Activated naive CD8-positive, alpha-beta T cell treated with anti-CD3 and anti-CD28 coated beads, Interleukin-2, amount 10 ng/mL, durations not matched to agents 7 days and 5 days (primary cell): ENCODE results near the gene PHKA2. TPM values are rescaled to one million over a fixed set of nuclear protein-coding genes. Genes with fewer than 3 reads are reported as not detected.
"Not testable (repeated sequence)": the region's sequence is repeated elsewhere in the genome, so short reads cannot be mapped to it uniquely, and the experiment has no call there.

Experiments used
- ATAC-seq: fragments of 150-1000 bp; cut with Tn5 transposase; one replicate; pipeline ENCODE4 v1.10.0; 2021; ENCODE audit warnings: low read depth, moderate library complexity
- POLR2A ChIA-PET: fragments of 350-600 bp; sonication (Branson Sonifier 250); formaldehyde crosslinking; loops from one replicate; lab custom pipeline; 2021; ENCODE audit warnings: antibody characterized with exemption; lab: Charles Lee
- DNase-seq: peaks from one replicate; pipeline ENCODE4 v3.0.0; 2021
- H3K27ac Mint-ChIP-seq: one replicate; pipeline ENCODE4 v1.8.0; 2022; ENCODE audit warnings: mild to moderate bottlenecking, mixed read lengths
- H3K27me3 Mint-ChIP-seq: one replicate; pipeline ENCODE4 v1.8.0; 2022; ENCODE audit warnings: mild to moderate bottlenecking, moderate library complexity, mixed read lengths
- H3K36me3 Mint-ChIP-seq: one replicate; pipeline ENCODE4 v1.8.0; 2021; ENCODE audit warnings: mild to moderate bottlenecking, mixed read lengths
- H3K4me1 Mint-ChIP-seq: one replicate; pipeline ENCODE4 v1.8.0; 2021; ENCODE audit warnings: mixed read lengths
- H3K4me3 Mint-ChIP-seq: one replicate; pipeline ENCODE4 v1.8.0; 2022; ENCODE audit warnings: mild to moderate bottlenecking, moderate library complexity, mixed read lengths
- H3K9me3 Mint-ChIP-seq: one replicate; pipeline ENCODE4 v1.8.0; 2021; ENCODE audit warnings: mixed read lengths
- total RNA-seq, 2 experiments: library from RNA; stranded (reverse); gene quantifications; one replicate each; pipeline ENCODE4 v1.2.3, GENCODE V29; 2021

PHKA2 gene, protein sequence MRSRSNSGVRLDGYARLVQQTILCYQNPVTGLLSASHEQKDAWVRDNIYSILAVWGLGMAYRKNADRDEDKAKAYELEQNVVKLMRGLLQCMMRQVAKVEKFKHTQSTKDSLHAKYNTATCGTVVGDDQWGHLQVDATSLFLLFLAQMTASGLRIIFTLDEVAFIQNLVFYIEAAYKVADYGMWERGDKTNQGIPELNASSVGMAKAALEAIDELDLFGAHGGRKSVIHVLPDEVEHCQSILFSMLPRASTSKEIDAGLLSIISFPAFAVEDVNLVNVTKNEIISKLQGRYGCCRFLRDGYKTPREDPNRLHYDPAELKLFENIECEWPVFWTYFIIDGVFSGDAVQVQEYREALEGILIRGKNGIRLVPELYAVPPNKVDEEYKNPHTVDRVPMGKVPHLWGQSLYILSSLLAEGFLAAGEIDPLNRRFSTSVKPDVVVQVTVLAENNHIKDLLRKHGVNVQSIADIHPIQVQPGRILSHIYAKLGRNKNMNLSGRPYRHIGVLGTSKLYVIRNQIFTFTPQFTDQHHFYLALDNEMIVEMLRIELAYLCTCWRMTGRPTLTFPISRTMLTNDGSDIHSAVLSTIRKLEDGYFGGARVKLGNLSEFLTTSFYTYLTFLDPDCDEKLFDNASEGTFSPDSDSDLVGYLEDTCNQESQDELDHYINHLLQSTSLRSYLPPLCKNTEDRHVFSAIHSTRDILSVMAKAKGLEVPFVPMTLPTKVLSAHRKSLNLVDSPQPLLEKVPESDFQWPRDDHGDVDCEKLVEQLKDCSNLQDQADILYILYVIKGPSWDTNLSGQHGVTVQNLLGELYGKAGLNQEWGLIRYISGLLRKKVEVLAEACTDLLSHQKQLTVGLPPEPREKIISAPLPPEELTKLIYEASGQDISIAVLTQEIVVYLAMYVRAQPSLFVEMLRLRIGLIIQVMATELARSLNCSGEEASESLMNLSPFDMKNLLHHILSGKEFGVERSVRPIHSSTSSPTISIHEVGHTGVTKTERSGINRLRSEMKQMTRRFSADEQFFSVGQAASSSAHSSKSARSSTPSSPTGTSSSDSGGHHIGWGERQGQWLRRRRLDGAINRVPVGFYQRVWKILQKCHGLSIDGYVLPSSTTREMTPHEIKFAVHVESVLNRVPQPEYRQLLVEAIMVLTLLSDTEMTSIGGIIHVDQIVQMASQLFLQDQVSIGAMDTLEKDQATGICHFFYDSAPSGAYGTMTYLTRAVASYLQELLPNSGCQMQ
- total RNA-seq: 10 to 100 TPM; 31.0 to 32.7 TPM

- Mint-ChIP-seq H3K36me3 (no peaks in the 10 kb centered on the region), H3K9me3 (no peaks in the 10 kb centered on the region), H3K4me1 (peaks cover 10% of the 10 kb centered on the region), H3K27me3 (no peaks in the 10 kb centered on the region), H3K4me3 (peak within 1 kb of the TSS; percentile 93), H3K27ac (peak within 1 kb of the TSS; percentile 90)
- DNase-seq (peak; percentile 73), ATAC-seq (peak; percentile 46)
- POLR2A ChIA-PET: no interaction called here
Observed at GRCh38 chrX:18983666-18984380, at the start of gene PHKA2. TSS of gene PHKA2 (minus strand) at chrX:18984114. CDS start at chrX:18983932, 182 bp downstream.

DNA sequence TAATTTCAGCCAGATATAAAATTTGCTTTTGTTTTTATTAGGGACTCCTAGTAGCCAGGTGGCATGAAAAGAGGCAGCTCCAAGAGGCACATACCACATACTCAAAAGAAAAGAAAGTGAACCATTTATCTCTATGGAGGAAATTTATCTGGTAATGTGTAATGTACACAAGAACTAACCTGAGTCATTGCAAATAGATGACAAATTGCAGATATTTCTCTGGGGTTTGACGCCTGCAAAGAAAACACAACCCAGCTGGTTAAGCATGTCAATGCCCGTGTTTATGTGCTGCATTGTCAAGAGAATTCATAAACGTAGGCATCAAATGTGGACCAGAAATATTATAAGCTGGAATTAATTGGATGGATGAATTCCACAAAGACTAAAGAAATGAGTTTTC, 46.9 kb upstream of the PHKA2 start:
- Mint-ChIP-seq H3K27me3 (no peaks in the 10 kb centered on the region), H3K27ac (no peak overlapping the region), H3K36me3 (no peaks in the 10 kb centered on the region), H3K9me3 (peaks cover 1% of the 10 kb centered on the region), H3K4me3 (no peak overlapping the region), H3K4me1 (no peaks in the 10 kb centered on the region)
- ATAC-seq (no peak), DNase-seq (no peak)
- POLR2A ChIA-PET: no interaction called here

DNA sequence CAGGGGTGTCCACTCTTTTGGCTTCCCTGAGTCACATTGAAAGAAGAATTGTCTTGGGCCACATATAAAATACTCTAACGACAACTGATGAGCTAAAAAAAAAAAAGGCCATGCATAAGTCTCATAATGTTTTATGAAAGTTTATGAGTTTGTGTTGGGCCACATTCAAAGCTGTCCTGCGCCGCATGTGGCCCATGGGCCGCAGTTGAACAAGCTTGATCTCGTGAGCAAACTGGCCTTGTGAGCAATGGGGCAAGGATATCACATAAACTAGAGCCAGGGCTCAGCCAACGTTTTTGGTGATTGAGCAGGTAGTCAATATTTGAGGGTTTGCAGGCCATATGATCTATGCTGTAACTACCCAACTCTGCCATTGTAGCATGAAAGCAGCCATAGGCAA, 44.6 kb upstream of the PHKA2 start:
- Mint-ChIP-seq H3K4me3 (no peak overlapping the region), H3K4me1 (no peaks in the 10 kb centered on the region), H3K27me3 (no peaks in the 10 kb centered on the region), H3K9me3 (peaks cover 1% of the 10 kb centered on the region), H3K27ac (no peak overlapping the region), H3K36me3 (no peaks in the 10 kb centered on the region)
- ATAC-seq (no peak), DNase-seq (no peak)
- POLR2A ChIA-PET: no interaction called here

DNA sequence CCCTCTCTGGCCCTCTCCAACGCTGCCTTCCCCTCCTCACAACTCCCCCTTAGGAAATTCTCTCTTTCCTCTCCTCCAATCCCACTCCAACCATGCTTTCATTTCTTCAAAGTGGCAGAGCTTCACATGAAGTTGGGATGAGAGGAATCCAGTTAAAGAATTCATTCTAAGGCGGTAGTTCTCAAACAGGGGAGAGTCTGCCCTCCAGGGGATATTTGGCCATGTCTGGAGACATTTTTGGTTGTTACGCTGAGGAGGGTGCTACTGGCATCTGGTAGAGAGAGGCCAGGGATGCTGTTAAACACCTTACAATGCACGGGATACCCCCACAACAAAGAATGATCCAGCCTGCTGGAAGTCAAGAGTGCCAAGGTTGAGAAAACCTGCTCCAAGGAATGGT, 40.5 kb upstream of the PHKA2 start:
- Mint-ChIP-seq H3K27me3 (peaks cover 2% of the 10 kb centered on the region), H3K4me3 (no peak overlapping the region), H3K27ac (no peak overlapping the region), H3K4me1 (no peaks in the 10 kb centered on the region), H3K36me3 (no peaks in the 10 kb centered on the region), H3K9me3 (no peaks in the 10 kb centered on the region)
- ATAC-seq: no peak
- DNase-seq: no peak
- POLR2A ChIA-PET: no interaction called here

GRCh38 chrX:19019996-19020395, 36.1 kb upstream of the PHKA2 start:
- Mint-ChIP-seq H3K27ac (no peak overlapping the region), H3K4me3 (no peak overlapping the region), H3K27me3 (peaks cover 2% of the 10 kb centered on the region), H3K9me3 (no peaks in the 10 kb centered on the region), H3K36me3 (no peaks in the 10 kb centered on the region), H3K4me1 (no peaks in the 10 kb centered on the region)
- DNase-seq: no peak
- no peak for ATAC-seq
- POLR2A ChIA-PET: no interaction called here

DNA sequence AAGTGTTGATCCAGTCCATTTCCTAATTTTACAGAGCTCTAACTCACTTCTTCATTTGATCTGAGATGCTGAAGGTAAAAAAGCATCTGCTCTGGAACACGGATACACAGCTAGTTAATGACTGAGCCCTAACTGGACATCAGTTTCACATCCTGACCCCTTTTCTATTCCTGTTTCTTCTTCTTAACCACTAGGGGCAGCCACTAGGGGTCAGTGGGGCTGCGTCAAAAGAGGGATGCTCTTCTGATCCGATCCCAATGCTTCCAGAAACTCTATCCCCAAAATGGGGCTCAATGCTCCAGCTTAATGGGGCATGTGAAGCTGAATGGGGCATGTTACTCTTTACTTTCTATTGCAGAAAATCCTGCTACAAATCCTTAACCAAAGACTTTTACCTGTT, 33.4 kb upstream of the PHKA2 start:
- Mint-ChIP-seq H3K36me3 (no peaks in the 10 kb centered on the region), H3K27me3 (no peaks in the 10 kb centered on the region), H3K4me3 (no peak overlapping the region), H3K27ac (no peak overlapping the region), H3K9me3 (no peaks in the 10 kb centered on the region), H3K4me1 (no peaks in the 10 kb centered on the region)
- ATAC-seq: no peak
- POLR2A ChIA-PET: no interaction called here
- DNase-seq: no peak

GRCh38 chrX:19016614-19017013, 32.7 kb upstream of the PHKA2 start:
- not testable (repeated sequence) for H3K4me1 Mint-ChIP-seq, H3K27me3 Mint-ChIP-seq

DNA sequence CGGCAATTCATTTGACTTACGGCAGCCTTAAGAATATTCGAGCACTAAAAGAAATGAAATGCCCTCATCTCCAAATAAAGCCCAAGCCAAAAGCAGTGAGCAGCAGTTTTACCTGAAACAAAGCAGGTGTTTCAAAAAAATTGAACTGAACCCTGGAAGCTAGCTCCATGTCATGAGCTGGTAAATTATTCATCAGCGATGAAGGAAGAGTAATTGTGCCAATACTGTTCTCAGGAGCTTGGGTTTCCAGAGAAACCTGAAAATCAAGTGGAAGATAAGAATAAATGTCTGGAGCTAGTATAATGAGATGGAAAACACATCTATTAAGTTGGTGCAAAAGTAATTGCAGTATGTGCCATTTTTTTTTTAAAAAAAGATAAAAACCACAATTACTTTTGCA, 24.0 kb upstream of the PHKA2 start:
- DNase-seq (no peak), ATAC-seq (no peak)
- H3K36me3 Mint-ChIP-seq: no peaks in the 10 kb centered on the region
- POLR2A ChIA-PET: no interaction called here
- H3K4me1 Mint-ChIP-seq: no peaks in the 10 kb centered on the region
- no peaks in the 10 kb centered on the region for H3K27me3 Mint-ChIP-seq
- no peak overlapping the region for H3K4me3 Mint-ChIP-seq
- H3K9me3 Mint-ChIP-seq: no peaks in the 10 kb centered on the region
- no peak overlapping the region for H3K27ac Mint-ChIP-seq

More at GRCh38 chrX:19016614-19017013, 32.7 kb upstream of the PHKA2 start:
- H3K4me3 Mint-ChIP-seq, H3K36me3 Mint-ChIP-seq, POLR2A ChIA-PET, H3K27ac Mint-ChIP-seq, ATAC-seq, H3K9me3 Mint-ChIP-seq, DNase-seq: not testable (repeated sequence)

- Mint-ChIP-seq H3K9me3 (no peaks in the 10 kb centered on the region), H3K36me3 (no peaks in the 10 kb centered on the region), H3K27me3 (no peaks in the 10 kb centered on the region), H3K4me1 (no peaks in the 10 kb centered on the region), H3K4me3 (no peak overlapping the region), H3K27ac (no peak overlapping the region)
- no peak for ATAC-seq
- POLR2A ChIA-PET: no interaction called here
- DNase-seq: no peak
Observed at GRCh38 chrX:19007011-19007410, 23.1 kb upstream of the PHKA2 start.

GRCh38 chrX:19005909-19006308, 22.0 kb upstream of the PHKA2 start:
- Mint-ChIP-seq H3K27ac (no peak overlapping the region), H3K9me3 (no peaks in the 10 kb centered on the region), H3K36me3 (no peaks in the 10 kb centered on the region), H3K4me1 (no peaks in the 10 kb centered on the region), H3K4me3 (no peak overlapping the region), H3K27me3 (peaks cover 4% of the 10 kb centered on the region)
- DNase-seq (no peak), ATAC-seq (no peak)
- POLR2A ChIA-PET: no interaction called here

DNA sequence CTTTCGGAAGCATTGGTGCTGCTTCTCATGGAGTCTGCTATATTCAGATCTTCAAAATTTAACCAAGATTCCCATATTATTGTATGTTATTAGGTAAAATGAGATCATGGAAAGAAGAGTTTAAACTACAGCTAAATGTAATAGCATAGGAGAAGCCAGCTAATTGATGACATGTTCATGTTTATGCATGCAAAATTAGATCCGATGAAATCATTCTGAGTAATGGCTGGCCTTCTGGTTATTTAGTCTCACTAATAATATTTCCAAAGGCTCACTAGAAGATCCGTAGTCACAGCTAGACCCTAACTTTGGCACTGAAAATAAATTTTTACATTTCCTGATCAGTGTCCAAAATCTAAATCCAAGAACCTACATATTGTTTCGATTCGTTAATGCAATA, 19.8 kb upstream of the PHKA2 start:
- DNase-seq: no peak
- peaks cover 4% of the 10 kb centered on the region for H3K27me3 Mint-ChIP-seq
- no peaks in the 10 kb centered on the region for H3K9me3 Mint-ChIP-seq
- POLR2A ChIA-PET: no interaction called here
- H3K4me3 Mint-ChIP-seq: no peak overlapping the region
- H3K27ac Mint-ChIP-seq: no peak overlapping the region
- no peak for ATAC-seq
- no peaks in the 10 kb centered on the region for H3K36me3 Mint-ChIP-seq
- no peaks in the 10 kb centered on the region for H3K4me1 Mint-ChIP-seq

DNA sequence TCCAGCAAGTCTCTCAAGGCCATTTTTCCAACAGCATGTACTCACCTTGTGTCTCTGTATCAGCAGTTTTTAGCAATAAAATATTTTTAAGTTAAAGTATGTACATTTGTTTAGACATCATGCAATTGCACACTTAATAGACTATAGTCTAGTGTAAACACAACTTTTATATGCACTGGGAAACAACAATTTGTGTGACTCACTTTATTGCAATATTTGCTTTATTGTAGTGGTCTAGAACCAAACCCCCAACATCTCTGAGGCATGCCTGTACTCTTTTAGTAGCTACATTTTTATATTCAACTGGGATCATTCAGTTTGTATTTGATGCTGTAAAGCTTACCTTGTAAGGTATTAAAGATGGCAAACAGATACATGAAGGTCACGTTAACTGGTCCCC, 14.7 kb upstream of the PHKA2 start:
- no peak overlapping the region for H3K4me3 Mint-ChIP-seq
- DNase-seq (no peak), ATAC-seq (no peak)
- H3K36me3 Mint-ChIP-seq: no peaks in the 10 kb centered on the region
- H3K4me1 Mint-ChIP-seq: no peaks in the 10 kb centered on the region
- H3K27me3 Mint-ChIP-seq: peaks cover 7% of the 10 kb centered on the region
- no peak overlapping the region for H3K27ac Mint-ChIP-seq
- no peaks in the 10 kb centered on the region for H3K9me3 Mint-ChIP-seq
- POLR2A ChIA-PET: no interaction called here

- peaks cover 7% of the 10 kb centered on the region for H3K27me3 Mint-ChIP-seq
- no peak for ATAC-seq
- no peaks in the 10 kb centered on the region for H3K36me3 Mint-ChIP-seq
- H3K9me3 Mint-ChIP-seq: no peaks in the 10 kb centered on the region
- POLR2A ChIA-PET: no interaction called here
- DNase-seq: no peak
- no peak overlapping the region for H3K4me3 Mint-ChIP-seq
- no peak overlapping the region for H3K27ac Mint-ChIP-seq
- no peaks in the 10 kb centered on the region for H3K4me1 Mint-ChIP-seq
Observed at GRCh38 chrX:18997916-18998315, 14.0 kb upstream of the PHKA2 start.
